GM21526 (cell line): Measurements from ENCODE around the gene CPLANE1.
"Not testable (repeated sequence)": the region's sequence is repeated elsewhere in the genome, so short reads cannot be mapped to it uniquely, and the experiment has no call there.

Source experiments
- ATAC-seq: cut with Tn5 transposase; IDR thresholded peaks from one replicate; pipeline ENCODE4 v1.9.1; 2021; ENCODE audit warnings: moderate library complexity; ENCODE audit not compliant: unreplicated experiment, low FRiP score

Gene CPLANE1

DNA sequence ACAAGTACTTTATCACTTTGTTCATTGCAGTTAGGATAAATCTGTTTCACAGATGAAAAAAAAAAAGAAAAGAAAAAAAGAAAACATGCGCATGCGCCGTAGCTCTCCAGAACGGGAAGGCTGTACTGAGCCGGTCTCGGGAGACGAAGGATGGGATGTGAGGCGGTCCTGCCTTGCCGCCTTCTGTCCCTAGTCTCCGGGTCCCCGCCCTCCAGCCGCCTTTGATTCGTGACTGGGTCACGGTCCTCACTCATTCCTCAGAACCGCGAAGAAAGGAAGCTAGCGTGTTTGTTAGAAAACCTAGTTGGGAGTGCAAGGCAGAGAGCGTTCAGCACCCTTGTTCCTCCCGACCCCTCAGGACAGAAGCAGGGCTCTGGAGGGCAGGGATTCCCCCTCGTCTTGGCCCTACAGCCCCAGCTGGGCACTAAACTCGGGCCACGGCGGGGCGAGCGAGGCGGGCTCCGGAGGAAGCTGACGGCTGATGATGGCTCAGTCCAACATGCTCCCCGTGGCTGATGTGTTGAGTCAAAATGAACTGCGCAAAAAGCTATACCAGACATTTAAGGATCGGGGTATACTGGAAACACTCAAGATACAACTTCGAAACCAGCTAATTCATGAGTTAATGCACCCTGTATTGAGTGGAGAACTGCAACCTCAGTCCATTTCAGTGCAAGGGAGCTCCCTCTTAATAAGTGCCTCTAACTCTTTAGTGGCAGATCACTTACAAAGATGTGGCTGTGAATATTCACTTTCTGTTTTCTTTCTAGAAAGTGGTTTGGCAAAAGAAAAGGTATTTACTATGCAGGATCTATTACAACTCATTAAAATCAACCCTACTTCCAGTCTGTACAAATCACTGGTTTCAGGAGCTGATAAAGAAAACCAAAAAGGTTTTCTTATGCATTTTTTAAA, 40.0 kb downstream of the CPLANE1 start:
- no peak for ATAC-seq

- no peak for ATAC-seq
Observed at GRCh38 chr5:37207802-37208201, 41.4 kb downstream of the CPLANE1 start.

DNA sequence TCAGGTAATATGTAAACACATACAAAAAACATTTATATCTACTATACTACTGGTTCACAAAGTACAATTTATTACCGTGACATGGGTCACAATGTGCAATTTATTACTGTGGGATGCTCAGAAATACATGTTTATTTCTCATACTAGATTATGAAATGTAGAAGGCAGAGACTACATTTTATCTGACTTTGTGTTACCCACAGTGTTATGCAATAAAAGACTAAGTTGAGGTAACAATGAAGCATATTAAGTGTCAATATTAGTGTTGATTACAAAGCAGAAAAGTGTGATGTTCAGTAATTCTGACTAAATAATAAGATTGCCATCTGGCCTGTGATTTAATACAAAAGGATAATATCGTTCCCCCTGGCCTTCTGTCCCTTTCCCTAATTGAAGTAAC, 42.4 kb downstream of the CPLANE1 start:
- no peak for ATAC-seq

- ATAC-seq, result no peak
Observed at GRCh38 chr5:37198842-37199241, 50.3 kb downstream of the CPLANE1 start.

DNA sequence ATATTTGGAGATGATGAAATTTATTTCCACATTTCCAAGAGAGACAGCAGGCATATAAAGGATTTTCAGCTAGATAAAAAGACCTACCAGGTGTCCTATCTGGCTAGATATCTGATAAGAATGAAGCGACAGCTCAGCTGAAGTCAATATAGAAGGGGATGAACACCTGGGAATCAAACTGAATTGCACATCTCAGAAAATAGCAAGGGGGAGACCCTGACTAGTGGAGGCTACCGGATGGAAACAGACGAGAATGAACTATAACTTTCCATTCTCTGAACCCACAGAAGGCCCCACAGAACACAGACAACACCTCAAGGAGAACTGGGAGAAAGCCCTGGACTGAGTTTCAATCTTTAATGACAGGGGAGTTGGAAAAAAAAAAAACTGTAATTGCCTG, 51.1 kb downstream of the CPLANE1 start:
- ATAC-seq, result no peak

DNA sequence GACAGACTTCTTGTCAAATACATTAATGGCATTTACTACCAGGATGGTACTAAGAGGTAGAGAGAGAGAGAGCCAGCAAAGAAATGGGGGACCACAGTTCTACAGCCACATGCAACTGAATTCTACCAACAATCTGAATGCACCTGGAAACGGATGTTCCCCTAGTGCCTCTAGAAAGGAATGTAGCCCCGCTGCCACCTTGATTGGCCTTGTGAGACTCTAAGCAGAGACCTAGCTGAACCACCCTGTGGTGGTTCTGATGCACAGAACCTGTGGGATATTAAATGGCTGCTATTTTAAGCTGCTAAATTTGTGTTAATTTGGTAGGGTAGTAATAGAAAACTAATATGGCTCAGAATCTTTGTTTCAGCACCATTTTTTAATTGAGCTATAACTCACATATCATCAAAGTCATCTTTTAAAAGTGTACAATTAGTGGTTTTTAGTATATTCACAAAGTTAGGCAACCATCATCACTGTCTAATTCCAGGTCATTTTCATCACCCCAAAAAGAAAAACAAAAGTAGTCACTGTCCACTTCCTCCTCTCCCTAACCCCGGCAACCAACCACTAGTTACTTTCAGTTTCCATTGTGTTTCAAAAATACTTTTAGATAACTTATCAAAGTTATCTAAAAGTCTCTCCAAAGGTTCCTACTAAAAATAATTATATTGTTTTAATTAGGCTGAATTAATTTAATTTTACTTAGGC, 51.7 kb downstream of the CPLANE1 start:
- ATAC-seq, result peak; percentile 72

- no peak for ATAC-seq
Observed at GRCh38 chr5:37190592-37190991, 58.6 kb downstream of the CPLANE1 start.

GRCh38 chr5:37189355-37189754, 59.8 kb downstream of the CPLANE1 start:
- no peak for ATAC-seq

DNA sequence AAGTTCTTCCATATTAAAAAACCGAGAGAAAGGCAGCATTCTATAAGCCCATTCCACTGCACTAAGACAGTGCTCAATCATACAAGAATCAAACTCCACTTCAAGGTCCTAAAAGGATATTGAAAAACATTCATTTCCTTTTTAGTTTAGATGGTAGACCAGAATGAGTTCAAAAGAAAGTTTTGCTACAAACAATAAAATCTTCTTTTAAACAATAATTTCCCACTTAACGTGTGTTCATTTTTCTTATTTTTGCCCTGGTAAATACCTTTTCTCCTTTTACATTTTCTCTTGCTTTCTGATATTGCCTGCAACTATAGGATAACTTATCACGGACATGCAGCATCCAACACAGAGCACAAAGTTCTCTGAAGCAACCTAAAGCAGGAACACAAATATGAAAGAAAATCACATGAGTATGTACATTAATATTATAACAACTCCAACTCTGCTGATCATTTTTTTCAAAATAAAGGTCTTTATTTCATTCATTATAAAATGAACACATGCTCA, 61.7 kb downstream of the CPLANE1 start:
- no peak for ATAC-seq

DNA sequence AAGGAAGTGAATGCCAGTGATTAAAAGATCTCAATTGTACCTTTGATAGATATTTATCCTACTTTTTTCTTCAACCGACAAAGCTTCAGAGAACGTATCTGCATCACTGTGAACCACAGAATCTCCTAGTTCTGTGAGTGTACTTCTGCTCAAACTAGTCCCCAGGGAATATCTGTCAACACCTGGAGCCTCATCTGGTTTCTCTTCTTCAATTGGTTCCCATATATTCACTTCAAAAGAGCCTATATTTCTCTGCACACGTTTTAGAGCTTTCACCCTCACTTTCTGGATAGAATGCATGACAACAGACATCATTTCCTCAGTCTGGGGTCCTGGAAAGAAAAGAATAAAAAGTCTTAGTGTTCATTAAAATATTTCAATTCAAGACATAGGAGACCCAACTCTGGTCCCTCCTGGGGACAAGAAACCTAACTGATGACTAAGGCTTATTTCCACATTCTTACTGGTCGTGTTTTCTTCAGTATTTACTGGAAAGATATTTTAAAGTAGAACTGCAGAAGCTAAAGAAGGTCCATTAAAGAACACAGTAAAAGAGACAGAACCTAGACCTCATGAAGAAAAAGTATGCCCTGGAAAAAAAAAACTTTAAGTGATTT, 64.3 kb downstream of the CPLANE1 start:
- peak; percentile 63 for ATAC-seq

DNA sequence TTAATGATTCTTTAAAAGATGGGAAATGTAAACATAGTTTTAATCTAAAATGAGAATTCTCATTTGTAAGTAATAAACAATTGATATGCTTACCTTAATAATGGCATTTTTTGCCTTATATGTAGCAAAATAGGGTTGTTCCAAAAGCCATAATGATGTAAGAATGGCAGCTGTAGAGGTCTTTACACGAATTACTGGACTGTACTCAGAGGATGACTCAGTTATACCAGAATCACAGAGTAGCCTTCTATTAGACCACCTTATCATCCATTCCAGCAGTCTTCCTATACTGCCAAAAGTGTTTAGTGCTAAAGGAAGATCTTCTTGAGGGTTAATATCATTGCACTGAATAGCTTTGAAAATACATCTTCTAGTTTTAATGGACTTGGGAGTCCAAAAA, 66.5 kb downstream of the CPLANE1 start:
- no peak for ATAC-seq

DNA sequence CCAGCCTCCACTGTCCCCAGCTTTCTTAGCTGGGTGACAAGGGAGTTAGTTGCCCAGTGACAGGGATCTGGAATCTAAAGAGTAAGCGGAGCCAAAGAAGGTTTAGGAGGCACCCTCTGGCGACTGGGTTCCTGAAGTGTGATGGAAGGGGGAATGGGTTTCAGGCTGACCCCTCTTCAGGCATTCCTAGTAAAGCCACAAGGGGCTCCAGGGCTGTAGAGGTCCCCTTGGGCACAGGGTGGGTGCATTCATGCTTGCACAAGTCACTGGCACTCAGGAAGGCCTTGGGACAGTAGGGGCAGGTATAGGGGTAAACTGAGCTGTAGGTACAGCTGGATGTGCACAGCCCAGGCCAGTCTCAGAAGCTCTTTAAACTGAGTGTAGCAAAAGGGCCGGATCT, 74.2 kb downstream of the CPLANE1 start:
- ATAC-seq, result no peak

DNA sequence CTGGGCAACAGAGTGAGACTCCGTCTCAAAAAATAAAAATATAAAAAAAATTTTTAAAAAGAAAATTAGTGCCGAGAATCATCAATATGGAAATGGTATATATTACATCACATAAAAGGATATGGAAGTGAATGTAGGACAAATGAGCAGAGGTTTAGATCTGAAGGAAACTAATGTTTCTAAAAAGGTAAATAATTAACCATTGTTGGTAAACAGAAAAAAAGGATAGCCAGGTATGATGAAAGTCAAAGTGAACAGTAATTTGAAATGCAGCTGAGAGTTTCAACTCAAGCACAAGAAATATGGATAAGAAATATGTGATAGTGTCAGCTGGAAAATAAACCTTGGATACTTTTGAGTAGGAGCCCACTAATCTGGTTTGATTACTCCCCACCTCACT, 76.2 kb downstream of the CPLANE1 start:
- ATAC-seq, result no peak

DNA sequence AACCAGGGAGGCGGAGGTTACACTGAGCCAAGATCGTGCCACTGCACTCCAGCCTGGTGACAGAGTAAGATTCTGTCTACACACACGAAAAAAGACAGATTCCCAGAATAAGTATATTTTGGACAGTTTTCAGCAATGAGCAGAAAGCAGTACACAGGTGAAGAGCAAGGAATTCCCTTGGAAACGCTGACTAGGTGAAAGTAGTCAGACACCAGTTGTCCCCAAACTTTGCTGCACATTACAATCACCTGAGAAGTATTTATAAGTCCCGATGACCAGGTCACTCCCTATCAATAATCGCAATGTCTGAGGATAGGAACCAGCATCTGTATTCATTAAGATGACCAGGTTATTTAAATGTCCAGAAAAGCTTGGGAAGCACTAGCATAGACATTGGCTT, 78.3 kb downstream of the CPLANE1 start:
- no peak for ATAC-seq

DNA sequence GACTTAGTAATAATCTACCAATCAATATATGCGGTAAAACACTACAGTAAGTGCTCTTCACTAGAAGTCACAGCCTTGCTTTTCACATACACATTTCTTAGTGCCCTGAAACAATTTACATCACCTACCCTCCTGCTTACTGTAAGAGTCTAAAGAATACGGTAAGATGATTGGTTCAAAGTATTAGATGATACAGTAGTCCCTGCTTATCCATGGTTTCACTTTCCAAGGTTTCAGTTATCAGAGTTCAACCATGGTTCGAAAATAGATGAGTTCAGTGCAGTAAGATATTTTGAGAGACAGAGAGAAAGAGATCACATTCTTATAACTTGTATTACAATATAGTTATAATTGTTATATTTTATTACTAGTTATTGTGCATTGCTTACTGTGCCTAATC, 83.0 kb downstream of the CPLANE1 start:
- ATAC-seq, result no peak

DNA sequence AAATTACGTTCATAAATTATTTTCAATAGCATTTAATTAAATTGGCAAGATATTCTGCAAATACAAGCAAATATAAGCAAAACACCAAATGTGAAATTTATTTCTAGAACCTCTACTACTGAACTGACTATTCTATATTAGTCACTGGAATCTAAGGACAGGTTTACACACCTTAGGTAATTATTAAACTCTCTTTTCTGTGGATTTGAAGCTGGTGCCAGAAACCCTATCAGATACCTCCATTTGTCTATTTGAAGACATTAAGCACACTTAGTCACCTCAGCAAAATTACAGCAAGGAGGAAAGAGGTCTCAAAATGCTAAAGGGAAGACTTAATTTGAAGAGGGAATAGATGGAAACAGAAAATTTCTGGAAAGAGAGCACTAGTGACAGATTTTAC, 83.4 kb downstream of the CPLANE1 start:
- no peak for ATAC-seq

- no peak for ATAC-seq
Observed at GRCh38 chr5:37153661-37154060, 95.5 kb downstream of the CPLANE1 start.

GRCh38 chr5:37146896-37147295, 102.3 kb downstream of the CPLANE1 start:
- no peak for ATAC-seq

DNA sequence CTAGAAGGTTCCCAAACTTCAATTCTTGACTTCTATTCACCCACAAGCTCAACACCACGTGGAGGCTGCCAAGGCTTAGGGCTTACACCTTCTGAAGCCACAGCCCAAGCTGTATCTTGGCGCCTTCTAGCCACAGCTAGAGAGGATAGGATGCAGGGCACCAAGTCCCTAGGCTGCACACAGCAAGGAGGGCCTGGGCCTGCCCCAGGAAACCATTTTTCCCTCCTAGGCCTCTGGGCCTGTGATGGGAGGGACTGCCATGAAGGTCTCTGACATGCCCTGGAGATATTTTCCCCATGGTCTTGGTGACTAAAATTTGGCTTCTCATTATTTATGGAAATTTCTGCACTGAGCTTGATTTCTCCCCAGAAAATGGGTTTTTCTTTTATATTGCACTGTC, 112.5 kb downstream of the CPLANE1 start:
- no peak for ATAC-seq

DNA sequence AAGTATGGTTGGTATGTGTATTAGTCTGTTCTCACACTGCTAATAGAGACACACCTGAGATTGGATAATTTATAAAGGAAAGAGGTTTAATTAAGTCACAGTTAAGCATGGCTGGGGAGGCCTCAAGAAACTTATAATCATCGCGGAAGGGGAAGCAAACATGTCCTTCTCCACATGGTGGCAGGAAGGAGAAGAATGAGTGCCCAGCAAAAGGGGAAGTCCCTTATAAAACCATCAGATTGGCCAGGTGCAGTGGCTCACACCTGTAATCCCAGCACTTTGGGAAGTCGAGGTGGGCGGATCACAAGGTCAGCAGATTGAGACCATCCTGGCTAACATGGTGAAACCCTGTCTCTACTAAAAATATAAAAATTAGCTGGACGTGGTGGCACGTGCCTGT, 113.9 kb downstream of the CPLANE1 start:
- not testable (repeated sequence) for ATAC-seq

DNA sequence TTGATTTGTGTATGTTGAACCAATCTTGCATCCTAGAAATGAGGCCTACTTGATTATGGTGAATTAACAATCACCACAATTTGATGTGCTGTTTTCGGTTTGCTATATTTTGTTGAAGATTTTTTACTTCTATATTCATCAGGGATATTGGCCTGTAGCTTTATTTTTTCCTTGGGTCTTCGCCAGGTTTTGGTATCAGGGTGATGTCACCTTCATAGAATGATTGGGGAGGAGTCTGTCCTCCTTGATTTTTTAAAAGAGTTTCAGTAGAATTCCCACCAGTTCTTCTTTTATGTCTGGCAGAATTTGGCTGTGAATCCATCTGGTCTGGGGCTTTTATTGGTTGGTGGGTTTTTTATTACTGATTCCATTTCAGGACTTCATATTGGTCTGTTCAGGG, 115.2 kb downstream of the CPLANE1 start:
- no peak for ATAC-seq
